Measurements from ENCODE around the gene INPP5D. TPM values are rescaled to one million over a fixed set of nuclear protein-coding genes. Genes with fewer than 3 reads are reported as not detected.

INPP5D gene
- total and polyA plus RNA-seq, 2 donors (not counting 1 experiment from before 2014, with no cell fraction given): 0.01 to 0.33 TPM

GRCh38 chr2:233235977-233236376, 175.8 kb downstream of the INPP5D start:
- Histone ChIP-seq H3K79me2 (ENCODE audit: control insufficient read depth, insufficient read depth, low read length) (no peaks in the 10 kb centered on the region), H3K27ac (ENCODE audit: insufficient read depth, low read length) (no peak overlapping the region), H3K9me3 (ENCODE audit: control insufficient read depth, insufficient read depth, low read depth, low read length) (no peaks in the 10 kb centered on the region), H3K36me3 (ENCODE audit: control insufficient read depth, insufficient read depth, low read length) (no peaks in the 10 kb centered on the region), H3K4me2 (ENCODE audit: extremely low read depth, insufficient read depth, low read length) (no peak overlapping the region), H3K4me3 (replicated peaks in 1 of 4; ENCODE audit: control extremely low read depth in 1 of 4, insufficient read depth in 1 of 4, low read depth in 3 of 4, low read length in 4 of 4) (no peak overlapping the region), H3K27me3 (ENCODE audit: control insufficient read depth, insufficient read depth, low read length) (no peaks in the 10 kb centered on the region), H2AFZ (ENCODE audit: low read length) (no peak overlapping the region), H3K4me1 (ENCODE audit: control insufficient read depth, extremely low read depth, insufficient read depth, low read length) (no peaks in the 10 kb centered on the region), H3K9ac (ENCODE audit: insufficient read depth, low read length) (no peak overlapping the region), H4K20me1 (ENCODE audit: control insufficient read depth, extremely low read depth, insufficient read depth, low read length) (no peaks in the 10 kb centered on the region)
- DNase-seq (ENCODE audit: low read depth in 2 of 2): no peak
- TF ChIP-seq CTCF (conservative IDR thresholded peaks at IDR 0.05 in 1 of 2, IDR thresholded peaks at IDR 0.05 in 1 of 2; ENCODE audit: low read depth in 1 of 2, low read length in 2 of 2): no peak
- TF ChIP-seq EZH2 (IDR thresholded peaks at IDR 0.05; ENCODE audit: low read length, missing control alignments): no peak

- no peaks in the 10 kb centered on the region for H3K79me2 ChIP-seq (ENCODE audit: control insufficient read depth, insufficient read depth, low read length)
- no peaks in the 10 kb centered on the region for H3K4me1 ChIP-seq (ENCODE audit: control insufficient read depth, extremely low read depth, insufficient read depth, low read length)
- no peak overlapping the region for H3K4me2 ChIP-seq (ENCODE audit: extremely low read depth, insufficient read depth, low read length)
- no peak for DNase-seq (ENCODE audit: low read depth in 2 of 2)
- no peaks in the 10 kb centered on the region for H3K27me3 ChIP-seq (ENCODE audit: control insufficient read depth, insufficient read depth, low read length)
- H4K20me1 ChIP-seq (ENCODE audit: control insufficient read depth, extremely low read depth, insufficient read depth, low read length): no peaks in the 10 kb centered on the region
- H3K36me3 ChIP-seq (ENCODE audit: control insufficient read depth, insufficient read depth, low read length): no peaks in the 10 kb centered on the region
- H3K27ac ChIP-seq (ENCODE audit: insufficient read depth, low read length): no peak overlapping the region
- no peak overlapping the region for H3K9ac ChIP-seq (ENCODE audit: insufficient read depth, low read length)
- no peaks in the 10 kb centered on the region for H3K9me3 ChIP-seq (ENCODE audit: control insufficient read depth, insufficient read depth, low read depth, low read length)
- H3K4me3 ChIP-seq (replicated peaks in 1 of 4; ENCODE audit: control extremely low read depth in 1 of 4, insufficient read depth in 1 of 4, low read depth in 3 of 4, low read length in 4 of 4): no peak overlapping the region
- H2AFZ ChIP-seq (ENCODE audit: low read length): no peak overlapping the region
- TF ChIP-seq CTCF (conservative IDR thresholded peaks at IDR 0.05 in 1 of 2, IDR thresholded peaks at IDR 0.05 in 1 of 2; ENCODE audit: low read depth in 1 of 2, low read length in 2 of 2) (no peak), EZH2 (IDR thresholded peaks at IDR 0.05; ENCODE audit: low read length, missing control alignments) (no peak)
These were observed 176.9 kb downstream of the INPP5D start for GRCh38 chr2:233236820-233237589.

GRCh38 chr2:233240897-233241296, 180.8 kb downstream of the INPP5D start:
- no peak overlapping the region for H3K9ac ChIP-seq (ENCODE audit: insufficient read depth, low read length)
- H3K27me3 ChIP-seq (ENCODE audit: control insufficient read depth, insufficient read depth, low read length): no peaks in the 10 kb centered on the region
- H3K4me1 ChIP-seq (ENCODE audit: control insufficient read depth, extremely low read depth, insufficient read depth, low read length): no peaks in the 10 kb centered on the region
- no peak overlapping the region for H3K4me2 ChIP-seq (ENCODE audit: extremely low read depth, insufficient read depth, low read length)
- TF ChIP-seq CTCF (conservative IDR thresholded peaks at IDR 0.05 in 1 of 2, IDR thresholded peaks at IDR 0.05 in 1 of 2; ENCODE audit: low read depth in 1 of 2, low read length in 2 of 2) (no peak), EZH2 (IDR thresholded peaks at IDR 0.05; ENCODE audit: low read length, missing control alignments) (no peak)
- no peaks in the 10 kb centered on the region for H3K36me3 ChIP-seq (ENCODE audit: control insufficient read depth, insufficient read depth, low read length)
- no peak overlapping the region for H3K4me3 ChIP-seq (replicated peaks in 1 of 4; ENCODE audit: control extremely low read depth in 1 of 4, insufficient read depth in 1 of 4, low read depth in 3 of 4, low read length in 4 of 4)
- no peaks in the 10 kb centered on the region for H4K20me1 ChIP-seq (ENCODE audit: control insufficient read depth, extremely low read depth, insufficient read depth, low read length)
- no peaks in the 10 kb centered on the region for H3K79me2 ChIP-seq (ENCODE audit: control insufficient read depth, insufficient read depth, low read length)
- no peak overlapping the region for H3K27ac ChIP-seq (ENCODE audit: insufficient read depth, low read length)
- no peaks in the 10 kb centered on the region for H3K9me3 ChIP-seq (ENCODE audit: control insufficient read depth, insufficient read depth, low read depth, low read length)
- no peak for DNase-seq (ENCODE audit: low read depth in 2 of 2)
- no peak overlapping the region for H2AFZ ChIP-seq (ENCODE audit: low read length)

Measured in fibroblast of lung (primary cell).